Neutrophil (primary cell): ENCODE results near the gene GSK3A.

ENCODE experiments used
- H3K27ac ChIP-seq: fragments of 200-600 bp; sonication (generic); 2 replicates; pipeline ENCODE4 v1.5.1; 2016; ENCODE audit warnings: mild to moderate bottlenecking, moderate library complexity
- H3K27me3 ChIP-seq: fragments of 200-600 bp; sonication (generic); 2 replicates; pipeline ENCODE4 v1.6.0; 2016; ENCODE audit warnings: mild to moderate bottlenecking
- H3K36me3 ChIP-seq: fragments of 200-600 bp; sonication (generic); 2 replicates; pipeline ENCODE4 v1.5.1; 2017
- H3K4me1 ChIP-seq, 2 experiments: fragments of 200-600 bp in 1 of 2; sonication (generic) in 1 of 2; 1 replicate in 1 of 2; 2 replicates in 1 of 2; pipeline versions ENCODE4 v1.5.1 to v1.6.1; 2013 to 2016; ENCODE audit warnings: low read depth in 1 of 2, low read length in 1 of 2, mild to moderate bottlenecking in 1 of 2, moderate library complexity in 1 of 2; ENCODE audit not compliant: control insufficient read depth in 1 of 2, insufficient read depth in 1 of 2
- H3K4me3 ChIP-seq, 2 experiments: fragments of 200-600 bp in 1 of 2; sonication (generic) in 1 of 2; 1 replicate in 1 of 2; 2 replicates in 1 of 2; pipeline ENCODE4 v1.5.1; 2013 to 2016; ENCODE audit warnings: low read depth in 1 of 2, low read length in 1 of 2, mild to moderate bottlenecking in 1 of 2, moderate library complexity in 1 of 2
- H3K9me3 ChIP-seq: fragments of 200-600 bp; sonication (generic); 2 replicates; pipeline ENCODE4 v1.5.1; 2016
- TF ChIP-seq, protein P1 (sequence below): fragments of 200-600 bp; sonication (generic); IDR thresholded peaks from 2 replicates; pipeline ENCODE4 v1.5.1; 2016; ENCODE audit warnings: antibody characterized with exemption

Gene GSK3A

DNA sequence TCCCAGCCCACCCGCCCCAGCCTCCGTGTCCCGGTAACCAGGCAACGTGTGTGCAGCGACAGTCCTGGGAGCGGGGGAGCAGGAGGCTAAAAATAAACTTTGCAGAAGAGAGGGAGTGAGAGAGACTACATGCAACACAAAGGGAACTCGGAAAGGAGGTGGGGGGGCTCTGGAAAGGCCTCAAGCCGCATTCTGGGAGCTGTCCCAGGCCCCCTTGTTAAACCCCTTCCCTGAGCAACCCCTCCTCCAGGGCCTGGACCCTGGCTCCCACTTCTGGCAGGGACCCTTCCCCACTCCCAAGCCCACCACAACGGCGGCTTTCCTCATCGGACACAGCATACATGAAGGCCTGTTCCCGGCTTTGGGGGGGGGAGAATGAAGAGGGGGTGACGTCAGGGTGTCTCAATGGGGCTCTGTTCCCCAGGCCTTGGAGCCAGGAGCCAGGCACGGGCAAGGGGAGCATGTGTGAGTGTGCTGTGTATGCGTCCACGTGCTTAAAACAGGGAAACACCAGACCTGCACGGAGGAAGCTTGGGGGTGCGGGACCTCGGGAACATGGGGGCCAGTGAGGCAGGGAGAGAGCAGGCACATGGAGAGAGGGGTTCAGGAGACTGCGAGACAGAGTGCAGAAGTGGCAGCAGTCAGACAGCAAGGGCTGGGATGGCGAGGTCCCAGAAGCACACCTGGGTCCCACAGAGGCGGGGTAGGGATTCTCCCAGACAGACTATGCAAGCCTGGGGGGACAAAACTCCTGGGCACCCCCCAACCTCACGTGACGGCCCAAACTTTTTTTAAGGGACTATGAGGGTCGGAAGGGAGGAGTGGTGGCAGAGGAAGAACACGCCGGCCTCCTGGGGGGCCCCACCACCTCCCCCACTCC, 10.2 kb upstream of the GSK3A start:
- TF ChIP-seq, protein P1, sequence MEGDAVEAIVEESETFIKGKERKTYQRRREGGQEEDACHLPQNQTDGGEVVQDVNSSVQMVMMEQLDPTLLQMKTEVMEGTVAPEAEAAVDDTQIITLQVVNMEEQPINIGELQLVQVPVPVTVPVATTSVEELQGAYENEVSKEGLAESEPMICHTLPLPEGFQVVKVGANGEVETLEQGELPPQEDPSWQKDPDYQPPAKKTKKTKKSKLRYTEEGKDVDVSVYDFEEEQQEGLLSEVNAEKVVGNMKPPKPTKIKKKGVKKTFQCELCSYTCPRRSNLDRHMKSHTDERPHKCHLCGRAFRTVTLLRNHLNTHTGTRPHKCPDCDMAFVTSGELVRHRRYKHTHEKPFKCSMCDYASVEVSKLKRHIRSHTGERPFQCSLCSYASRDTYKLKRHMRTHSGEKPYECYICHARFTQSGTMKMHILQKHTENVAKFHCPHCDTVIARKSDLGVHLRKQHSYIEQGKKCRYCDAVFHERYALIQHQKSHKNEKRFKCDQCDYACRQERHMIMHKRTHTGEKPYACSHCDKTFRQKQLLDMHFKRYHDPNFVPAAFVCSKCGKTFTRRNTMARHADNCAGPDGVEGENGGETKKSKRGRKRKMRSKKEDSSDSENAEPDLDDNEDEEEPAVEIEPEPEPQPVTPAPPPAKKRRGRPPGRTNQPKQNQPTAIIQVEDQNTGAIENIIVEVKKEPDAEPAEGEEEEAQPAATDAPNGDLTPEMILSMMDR: no peak
- Histone ChIP-seq H3K27ac (peak overlapping the region; percentile 95), H3K9me3 (no peaks in the 10 kb centered on the region), H3K4me1 (peaks cover 31 to 41% of the 10 kb centered on the region in 2 experiments), H3K4me3 (peak overlapping the region; percentile 74 to 92), H3K27me3 (peaks cover 28% of the 10 kb centered on the region), H3K36me3 (peaks cover 22% of the 10 kb centered on the region)

DNA sequence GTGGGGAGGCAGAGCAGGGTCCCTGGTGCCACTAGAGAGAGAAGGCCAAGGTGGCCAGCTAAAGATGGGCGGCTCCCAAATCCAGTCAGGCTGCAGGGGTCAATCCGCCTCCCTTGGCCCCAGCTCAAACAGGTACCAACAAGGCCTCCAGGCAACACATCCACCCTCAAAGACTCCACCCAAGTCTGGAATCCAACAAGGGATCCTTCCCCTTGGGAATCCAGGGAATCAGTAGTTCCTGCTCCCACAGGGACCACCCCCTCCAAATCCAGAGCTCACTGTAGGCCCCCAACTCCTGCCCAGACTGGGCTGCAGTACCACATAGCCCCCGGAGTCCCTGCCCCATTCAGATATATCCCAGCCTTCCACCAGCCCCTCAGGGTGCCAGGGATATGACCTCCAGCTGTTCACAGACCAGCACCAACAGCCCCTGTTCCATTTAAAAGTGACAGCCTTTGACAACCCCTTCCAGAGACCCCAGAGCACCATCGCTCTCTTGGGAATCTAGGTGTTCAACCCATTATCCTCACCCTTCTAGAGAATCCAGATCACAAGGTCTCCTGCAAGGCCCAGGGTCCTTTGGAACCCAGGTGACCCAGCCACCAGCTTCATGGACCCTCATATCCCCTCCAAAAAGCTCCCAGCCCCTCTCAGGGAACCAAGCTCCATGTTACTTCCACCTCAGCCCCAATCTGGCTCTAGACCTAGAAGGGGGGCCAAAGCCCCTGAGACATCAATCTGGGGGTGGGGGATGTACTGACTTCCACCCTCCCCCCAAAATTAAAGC, 9.4 kb upstream of the GSK3A start:
- Histone ChIP-seq H3K27ac (peak overlapping the region; percentile 95), H3K4me1 (peaks cover 31 to 41% of the 10 kb centered on the region in 2 experiments)
- TF ChIP-seq, protein P1: no peak

DNA sequence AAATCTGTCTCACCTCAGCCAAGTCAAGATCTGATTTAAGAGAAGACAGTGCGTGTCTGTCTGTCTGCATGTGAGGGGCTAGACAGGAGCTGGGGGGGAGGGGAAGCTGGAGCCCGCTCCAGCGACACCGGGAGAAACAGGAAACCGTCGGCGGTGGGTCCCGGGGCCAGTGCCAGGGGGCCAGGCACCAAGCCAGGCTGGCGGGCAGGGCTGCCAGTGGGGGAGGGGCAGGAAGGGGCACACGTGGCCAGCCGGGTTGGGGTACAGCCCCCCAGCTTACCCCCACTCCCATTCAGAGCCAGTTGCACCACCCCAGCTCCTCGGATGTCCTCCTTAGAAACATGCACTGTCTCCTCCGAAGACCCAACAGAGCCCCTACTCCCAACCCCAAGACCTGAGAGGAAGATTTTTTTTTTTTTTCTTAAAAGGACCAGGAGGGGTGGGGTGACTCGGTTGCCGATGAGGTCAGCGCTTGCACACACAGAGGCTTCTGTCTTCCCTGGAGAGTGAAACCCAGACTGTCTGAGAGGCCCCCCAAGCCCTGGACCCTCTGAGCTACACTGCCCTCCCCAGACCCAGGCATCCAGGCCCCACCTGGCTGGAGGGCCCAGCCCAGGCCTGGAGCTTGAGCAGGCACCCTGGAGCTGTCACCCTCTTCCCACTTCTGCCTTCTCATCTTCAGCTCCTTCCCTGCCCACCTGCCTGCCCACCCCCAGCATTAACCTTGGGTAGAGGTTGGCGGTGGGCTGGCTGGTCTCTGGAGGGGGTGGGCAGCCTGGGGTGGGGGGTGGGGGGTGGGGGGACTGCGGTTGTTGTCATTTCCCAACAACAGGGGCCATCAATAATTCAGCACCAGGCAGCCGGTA, 8.5 kb upstream of the GSK3A start:
- Histone ChIP-seq H3K9me3 (no peaks in the 10 kb centered on the region), H3K4me1 (peaks cover 31 to 40% of the 10 kb centered on the region in 2 experiments), H3K36me3 (peaks cover 22% of the 10 kb centered on the region), H3K4me3 (no peak overlapping the region), H3K27me3 (peaks cover 11% of the 10 kb centered on the region), H3K27ac (peak overlapping the region; percentile 29)
- TF ChIP-seq, protein P1: no peak

More for the DNA sequence above, 9.4 kb upstream of the GSK3A start:
- H3K4me3 ChIP-seq: peak overlapping the region in 1 of 2 experiments; percentile 13
- H3K9me3 ChIP-seq: no peaks in the 10 kb centered on the region
- peaks cover 20% of the 10 kb centered on the region for H3K27me3 ChIP-seq
- peaks cover 22% of the 10 kb centered on the region for H3K36me3 ChIP-seq

DNA sequence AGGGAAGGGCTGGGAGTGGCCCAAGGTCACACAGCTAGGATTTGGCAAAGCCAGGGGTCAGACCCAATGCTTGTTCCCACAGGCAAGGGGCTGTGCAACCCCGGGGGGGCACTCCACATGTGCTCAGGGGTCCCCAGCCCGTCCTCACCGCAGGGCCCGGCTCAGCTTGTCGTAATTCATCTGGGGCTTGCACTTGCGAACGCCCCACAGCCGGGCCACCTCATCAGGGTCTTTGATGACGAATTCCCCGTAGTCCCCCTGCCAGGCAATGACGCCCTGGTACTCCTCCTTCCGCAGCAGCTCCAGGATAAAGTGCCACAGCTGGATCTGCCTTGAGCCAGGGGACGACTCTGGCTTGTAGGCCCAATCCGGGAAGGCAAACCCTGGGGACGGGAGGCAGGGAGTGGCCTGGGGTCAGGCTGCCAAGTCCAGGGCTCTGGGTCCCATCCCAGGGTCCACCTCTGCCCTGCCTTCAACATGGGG, 7.8 kb upstream of the GSK3A start:
- Histone ChIP-seq H3K4me1 (peaks cover 24 to 34% of the 10 kb centered on the region in 2 experiments), H3K36me3 (peaks cover 22% of the 10 kb centered on the region)
- TF ChIP-seq, protein P1: no peak

DNA sequence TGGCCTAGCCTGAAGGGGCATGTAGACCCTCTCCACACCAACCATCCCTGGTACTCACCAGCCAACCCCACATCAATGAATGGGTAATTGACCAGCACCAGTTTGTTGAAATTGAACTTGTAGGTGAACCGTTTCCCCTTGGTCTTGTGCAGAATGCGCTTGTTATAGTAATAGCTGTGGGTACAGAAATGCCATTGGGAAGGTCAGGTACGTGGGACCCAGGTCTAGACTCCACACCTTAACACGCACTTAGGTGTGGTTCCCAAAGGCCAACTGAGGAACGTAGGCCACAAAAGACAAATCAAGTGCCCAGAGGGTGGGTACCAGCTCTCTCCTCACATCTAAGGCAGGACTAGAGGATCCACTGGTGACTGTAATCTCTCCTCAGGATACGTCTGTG, 7.4 kb upstream of the GSK3A start:
- peak overlapping the region; percentile 7 for H3K27ac ChIP-seq
- peaks cover 22% of the 10 kb centered on the region for H3K36me3 ChIP-seq

More for the DNA sequence above, 7.8 kb upstream of the GSK3A start:
- Histone ChIP-seq H3K27ac (peak overlapping the region; percentile 7), H3K4me3 (no peak overlapping the region), H3K27me3 (peaks cover 4% of the 10 kb centered on the region), H3K9me3 (no peaks in the 10 kb centered on the region)

More for the DNA sequence above, 7.4 kb upstream of the GSK3A start:
- H3K9me3 ChIP-seq: no peaks in the 10 kb centered on the region
- H3K4me3 ChIP-seq: no peak overlapping the region
- no peaks in the 10 kb centered on the region for H3K27me3 ChIP-seq
- peaks cover 28 to 36% of the 10 kb centered on the region in 2 experiments for H3K4me1 ChIP-seq
- TF ChIP-seq, protein P1: no peak
